GM18907 (cell line): Measurements from ENCODE around the gene AFAP1L2.

Source experiments
- ATAC-seq: cut with Tn5 transposase; IDR thresholded peaks from one replicate; pipeline ENCODE4 v1.9.1; 2021; ENCODE audit warnings: mild to moderate bottlenecking, moderate library complexity; ENCODE audit not compliant: unreplicated experiment

Gene AFAP1L2

DNA sequence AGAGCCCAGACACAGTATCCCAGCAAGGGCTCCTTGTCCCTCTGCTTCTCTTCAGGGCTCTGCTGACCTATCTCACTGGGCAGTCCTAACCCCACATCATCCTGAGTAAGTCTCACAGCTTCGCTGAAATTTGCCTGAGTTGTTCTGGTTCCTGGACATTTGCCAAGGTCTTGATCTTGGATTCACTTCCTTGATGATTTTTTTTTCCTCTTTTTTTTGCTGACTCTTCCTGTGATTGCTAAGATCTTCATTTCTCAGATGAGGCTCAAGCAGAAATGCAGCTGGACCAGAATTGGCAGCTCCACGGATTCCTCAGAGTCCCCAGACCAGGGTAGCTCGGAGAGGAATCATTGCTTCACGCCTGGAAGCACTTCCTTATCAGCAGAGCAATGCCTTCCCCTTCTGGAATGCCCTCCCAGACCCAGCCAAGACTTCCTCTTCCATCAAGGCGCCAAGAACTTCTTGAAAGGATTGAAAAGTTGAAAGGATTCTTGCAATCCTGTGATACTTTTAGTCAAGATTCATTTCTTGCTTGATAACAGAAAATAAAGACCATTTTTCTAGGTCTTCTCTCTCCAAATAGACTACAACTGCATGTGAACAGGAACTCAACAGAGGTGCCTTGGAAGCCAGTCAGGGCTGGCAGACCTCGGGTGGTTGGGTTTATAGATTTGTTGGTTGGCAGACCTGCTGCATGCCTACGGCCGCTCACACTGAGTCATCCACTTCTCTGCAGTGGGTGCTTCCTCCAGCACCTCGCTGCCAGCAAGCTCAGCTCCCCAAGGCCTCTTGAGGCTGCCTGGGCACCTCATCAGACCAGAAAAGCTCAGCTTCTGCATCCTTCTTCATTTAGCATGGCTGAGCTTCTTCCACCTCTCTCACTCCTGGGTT lies 8.8 kb upstream of the AFAP1L2 start:
- no peak for ATAC-seq

DNA sequence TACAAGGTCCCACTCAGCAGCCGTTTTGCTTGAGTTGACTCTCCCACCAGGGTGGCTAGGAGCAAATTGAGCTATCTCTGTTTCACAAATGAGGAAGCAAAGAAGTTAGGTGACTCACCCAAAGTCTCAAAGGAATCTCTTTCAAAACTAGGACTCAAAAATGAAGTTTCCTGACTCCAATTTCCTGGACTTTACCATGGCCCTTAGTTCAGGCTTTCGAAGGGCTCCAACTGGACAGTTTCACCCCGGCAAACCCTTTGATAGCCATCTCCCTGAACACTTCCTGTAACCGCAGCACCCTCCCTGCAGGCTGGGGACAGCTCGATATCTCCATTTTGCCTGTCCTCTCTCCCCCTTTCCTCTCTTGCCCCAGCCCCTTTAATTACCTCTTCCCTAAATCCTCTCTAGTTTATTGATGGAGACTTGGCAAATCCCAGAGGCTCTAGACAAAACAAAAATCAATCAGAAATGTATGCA lies 4.7 kb upstream of the AFAP1L2 start:
- ATAC-seq: no peak

DNA sequence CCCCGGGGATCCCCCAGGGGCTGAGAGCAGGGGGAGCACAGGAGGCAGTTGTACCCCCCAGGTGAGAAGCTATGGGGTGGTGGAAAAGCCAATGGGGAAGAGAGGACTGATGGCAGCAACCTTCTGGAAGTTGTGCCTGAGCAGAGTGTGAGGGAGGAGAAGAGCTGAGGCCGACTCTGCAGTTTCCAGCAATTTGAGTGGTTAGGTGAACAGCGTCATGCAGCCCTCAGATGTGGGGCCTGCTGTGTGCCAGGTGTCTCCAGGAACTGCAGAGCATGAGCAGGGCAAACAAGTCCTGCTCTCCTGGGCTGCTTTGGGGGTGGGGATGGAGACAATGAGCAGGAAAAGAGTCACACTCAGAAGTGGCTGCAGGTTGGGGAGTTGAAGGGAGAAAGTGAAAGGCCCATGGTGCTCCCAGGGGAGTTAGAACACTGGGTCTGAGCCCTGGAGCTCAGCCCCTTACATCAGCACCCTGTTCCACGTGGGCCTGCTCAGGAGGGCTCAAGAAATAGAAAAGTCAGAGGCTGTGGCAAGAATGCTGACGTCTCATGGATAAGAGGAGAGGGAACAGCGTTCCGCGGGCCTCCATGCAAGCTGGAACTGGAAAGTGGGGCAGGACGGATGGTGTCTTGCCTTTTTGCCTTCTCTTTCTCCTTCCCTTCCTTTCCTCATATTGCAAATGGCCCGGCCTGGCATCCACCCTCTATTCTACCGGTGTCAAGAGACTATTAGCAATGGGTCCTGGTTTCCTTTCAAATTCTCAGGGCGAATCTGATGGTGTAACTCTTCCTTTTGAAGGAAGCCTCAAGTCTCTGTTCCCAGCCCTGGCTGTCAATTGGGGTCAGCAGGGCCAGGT lies 4.0 kb upstream of the AFAP1L2 start:
- ATAC-seq: no peak

DNA sequence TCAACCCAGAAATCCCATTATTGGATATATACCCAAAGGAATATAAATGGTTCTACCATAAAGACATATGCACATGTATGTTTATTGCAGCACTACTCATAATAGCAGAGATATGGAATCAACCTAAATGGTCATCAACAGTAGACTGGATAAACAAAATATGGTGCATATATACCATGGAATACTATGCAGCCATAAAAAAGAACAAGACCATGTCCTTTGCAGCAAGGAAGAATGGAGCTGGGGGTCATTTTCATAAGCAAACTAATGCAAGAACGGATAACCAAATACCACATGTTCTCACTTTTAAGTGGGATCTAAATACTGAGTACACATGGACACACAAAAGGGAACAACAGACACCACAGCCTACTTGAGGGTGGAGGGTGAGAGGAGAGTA lies 2.2 kb upstream of the AFAP1L2 start:
- no peak for ATAC-seq

DNA sequence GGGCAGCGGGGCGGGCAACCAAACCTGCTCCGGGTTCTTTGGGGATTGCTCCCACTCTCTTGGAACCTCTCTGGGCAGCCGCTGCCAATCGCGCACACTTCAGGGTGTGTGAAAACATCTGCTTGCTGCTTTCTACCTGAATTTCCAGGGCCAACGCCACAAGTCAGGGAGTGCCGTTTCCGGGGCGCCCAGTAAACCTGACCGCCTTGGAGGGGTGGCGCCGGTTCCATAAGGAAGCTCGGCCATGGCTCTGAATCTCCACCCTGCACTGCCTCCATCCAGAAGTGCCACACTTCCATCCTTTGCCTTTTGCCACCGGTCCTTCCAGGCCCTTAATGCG lies 679 bp upstream of the AFAP1L2 start:
- ATAC-seq: no peak

DNA sequence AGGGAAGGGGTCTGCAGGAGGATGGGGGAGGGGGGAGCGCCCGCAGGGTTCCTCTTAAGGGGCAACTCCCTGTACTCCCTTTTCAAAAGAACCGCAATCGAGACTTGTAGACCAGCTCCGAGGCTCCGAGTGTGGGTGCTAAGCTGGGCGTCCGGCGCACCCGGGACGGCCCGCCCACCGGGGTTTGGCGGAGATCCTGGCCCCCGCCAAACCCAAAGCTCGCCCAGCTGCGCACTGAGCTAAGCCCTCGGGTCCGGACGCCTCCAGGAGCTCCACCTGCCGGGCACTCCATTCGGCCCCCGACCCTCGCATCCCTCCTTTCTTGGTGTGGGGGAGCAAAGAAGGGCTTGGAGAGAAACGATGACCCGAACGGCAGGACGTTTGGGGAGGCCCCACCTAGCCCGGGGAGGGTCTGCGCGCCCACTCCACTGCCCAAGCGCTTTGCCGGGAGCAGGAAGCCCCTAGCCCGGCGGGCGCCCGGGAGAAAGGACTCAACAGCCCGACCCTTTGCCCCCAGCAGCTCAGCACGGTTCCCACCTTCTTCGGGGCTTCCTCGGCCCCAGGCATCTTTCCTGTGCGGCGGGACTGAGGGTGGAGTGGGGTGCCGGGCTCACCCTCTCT lies 651 bp downstream of the AFAP1L2 start:
- no peak for ATAC-seq

DNA sequence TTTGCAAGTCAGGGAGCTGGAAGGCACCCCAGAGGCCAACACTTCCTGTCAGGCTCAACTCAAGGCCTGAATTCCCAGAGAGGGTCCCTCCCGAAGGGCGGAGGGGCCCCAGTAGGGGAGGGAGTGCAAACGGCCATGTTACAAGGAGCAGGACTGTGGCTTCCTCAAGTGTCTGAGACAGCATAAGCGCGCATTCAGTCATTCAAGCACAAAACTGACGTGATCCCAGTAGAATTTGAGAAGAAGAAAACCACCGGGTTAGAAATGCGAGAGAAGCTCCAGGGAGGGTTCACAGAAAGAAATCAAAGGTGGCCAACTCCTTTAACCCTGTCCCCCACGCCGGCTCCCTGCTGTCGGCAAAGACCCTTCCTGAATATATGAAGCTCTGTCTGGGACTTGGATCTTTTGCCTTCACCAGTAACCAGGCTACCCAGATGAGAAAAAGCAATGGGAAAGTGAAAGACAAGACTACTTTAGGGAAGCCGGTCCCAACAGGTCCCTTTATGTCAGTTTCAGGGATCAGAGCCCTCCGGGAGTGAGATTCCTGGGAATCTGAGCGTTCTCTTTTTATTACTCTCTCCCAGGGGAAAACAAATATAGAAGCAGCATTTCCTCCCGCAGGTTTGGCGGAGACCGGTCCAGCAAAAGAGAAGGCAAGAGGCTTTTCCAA lies 1.3 kb downstream of the AFAP1L2 start:
- no peak for ATAC-seq

DNA sequence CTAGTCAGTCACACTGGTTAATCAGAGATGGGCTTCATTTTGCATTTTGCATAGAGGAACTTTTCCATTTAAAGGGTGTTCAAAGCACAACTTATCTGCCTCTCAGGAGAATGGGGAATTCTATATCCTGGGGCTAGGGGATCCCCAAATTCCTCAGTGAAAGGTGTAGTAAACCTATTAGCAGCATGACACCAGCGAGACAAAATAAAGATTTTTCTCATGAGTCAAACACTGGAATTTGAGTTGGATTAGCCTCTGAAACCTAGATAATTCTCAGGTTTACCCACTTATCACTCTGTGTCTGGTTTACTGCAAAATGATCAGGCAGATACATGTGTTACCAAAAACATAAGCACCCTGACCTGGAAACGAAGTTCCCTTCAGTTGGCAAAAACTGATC lies 2.1 kb downstream of the AFAP1L2 start:
- ATAC-seq: no peak

DNA sequence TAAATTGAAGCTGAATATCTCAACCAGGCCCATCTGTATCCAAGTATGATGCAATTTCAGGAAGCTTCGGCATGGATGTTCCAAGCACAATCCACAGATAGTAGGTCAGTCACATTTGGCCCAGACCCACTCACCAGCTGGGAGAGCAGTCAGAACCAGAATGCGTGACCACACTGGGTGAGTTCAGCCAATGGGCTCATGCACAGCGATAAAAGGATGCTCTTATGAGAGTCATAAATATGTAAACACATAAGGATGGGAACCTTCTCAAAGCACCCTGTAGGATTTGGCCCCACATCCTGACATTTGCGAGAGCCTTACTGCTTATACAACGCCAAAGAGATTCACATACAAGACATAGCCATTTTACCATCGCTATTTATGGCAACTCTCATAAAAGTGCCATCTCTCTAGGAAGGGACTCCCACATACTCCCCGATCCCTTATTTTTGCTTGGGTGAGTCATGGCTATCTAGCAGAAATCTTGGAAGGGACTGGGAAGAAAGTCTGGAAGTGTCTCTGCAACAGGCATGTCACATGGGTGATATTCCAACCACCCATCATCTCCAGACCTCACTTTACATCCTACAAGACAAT lies 3.0 kb downstream of the AFAP1L2 start:
- no peak for ATAC-seq

DNA sequence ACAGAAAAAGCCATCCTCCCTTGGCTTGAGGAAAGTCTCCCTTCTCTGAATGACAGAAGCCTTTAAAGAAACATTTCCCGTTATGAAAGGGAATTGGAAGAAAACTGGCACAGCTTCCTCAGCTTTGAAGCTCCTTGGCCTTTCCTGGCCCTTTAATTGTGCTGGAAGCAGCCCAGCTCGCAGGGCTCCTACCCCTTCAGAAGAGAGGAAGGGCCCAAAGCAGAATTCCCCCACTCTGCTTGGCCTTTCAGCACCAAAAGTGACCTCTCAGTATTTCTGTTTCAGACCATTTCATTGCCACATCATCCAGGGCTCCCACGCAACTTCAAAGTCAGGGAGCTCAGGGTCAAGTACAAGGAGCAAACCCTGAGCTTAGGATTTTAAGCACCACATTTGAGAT lies 4.2 kb downstream of the AFAP1L2 start:
- ATAC-seq: no peak

DNA sequence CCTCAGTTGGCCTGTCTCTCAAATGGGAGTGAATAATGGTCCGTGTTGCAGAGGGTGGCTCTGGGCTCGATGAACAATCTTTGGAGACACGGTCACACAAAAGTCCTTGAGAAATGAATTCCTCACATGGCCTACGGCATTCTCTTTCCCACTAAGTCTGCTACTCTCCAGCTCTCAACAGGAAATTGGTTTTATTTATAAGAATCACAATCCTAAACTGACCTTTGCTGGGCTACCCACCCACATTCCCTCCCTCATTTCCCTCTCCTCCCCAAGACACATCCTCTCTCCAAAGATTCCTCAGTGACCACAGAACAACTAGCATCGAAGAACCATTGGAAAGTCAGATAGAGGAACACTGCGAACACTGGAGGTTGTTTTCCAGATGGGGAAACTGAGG lies 4.7 kb downstream of the AFAP1L2 start:
- no peak for ATAC-seq

DNA sequence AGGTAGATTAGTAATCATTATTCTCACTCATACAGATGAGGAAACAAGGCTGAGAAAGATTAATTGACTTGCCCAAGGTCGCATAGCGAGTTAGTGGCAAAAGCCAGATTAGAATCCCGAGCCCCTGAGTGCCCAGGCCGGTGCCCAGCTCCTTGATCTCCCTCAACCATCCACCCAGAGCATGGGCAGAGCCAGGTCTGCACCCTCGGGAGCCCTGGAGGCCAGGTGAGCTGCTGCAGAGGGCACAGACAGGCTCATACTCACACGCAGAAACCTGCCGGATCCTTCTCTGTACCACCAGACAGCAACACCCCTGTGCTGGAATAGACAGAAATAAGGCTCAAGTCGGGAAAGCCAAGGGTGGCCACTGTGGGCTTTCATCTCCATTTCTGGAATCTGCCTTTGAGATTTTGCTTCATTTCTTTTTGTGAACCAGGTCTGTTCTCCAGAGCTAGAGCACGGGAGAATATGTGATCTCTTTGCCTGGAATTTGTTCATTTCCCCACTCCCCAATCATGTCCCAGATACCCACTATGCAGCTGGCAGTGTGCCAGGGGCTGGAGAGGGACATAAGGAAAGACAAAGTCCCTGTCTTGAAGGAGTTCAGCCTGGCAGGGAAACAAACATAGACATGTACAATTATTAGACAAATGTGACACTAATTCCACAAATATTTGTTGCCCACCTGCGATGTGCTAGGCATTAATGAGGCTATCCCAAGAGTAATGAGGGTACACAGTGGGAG lies 5.5 kb downstream of the AFAP1L2 start:
- ATAC-seq: no peak

DNA sequence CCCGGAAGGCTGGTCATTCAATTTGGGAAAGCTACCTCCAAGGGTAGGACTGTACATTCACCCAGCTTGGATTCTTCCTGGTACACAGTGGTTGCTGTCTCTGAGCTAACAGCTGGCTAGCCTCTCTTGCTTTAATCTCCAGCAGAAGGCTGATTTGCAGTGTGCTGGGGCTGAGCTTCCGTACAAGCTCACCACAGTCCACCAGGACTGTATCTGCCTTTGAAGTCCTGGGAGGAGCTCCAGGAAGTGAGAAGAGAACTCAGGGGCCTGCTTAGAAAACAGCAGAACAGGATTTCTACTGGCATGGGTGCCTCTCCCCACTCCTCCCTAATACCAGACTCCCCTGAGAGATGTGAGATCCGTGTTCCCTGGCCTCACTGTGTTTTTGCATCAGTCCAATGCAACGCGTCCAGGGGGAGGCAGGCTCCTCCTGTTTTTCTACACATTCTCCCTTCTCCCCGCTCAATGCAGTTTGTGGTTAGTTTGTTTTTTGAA lies 6.6 kb downstream of the AFAP1L2 start:
- no peak for ATAC-seq

DNA sequence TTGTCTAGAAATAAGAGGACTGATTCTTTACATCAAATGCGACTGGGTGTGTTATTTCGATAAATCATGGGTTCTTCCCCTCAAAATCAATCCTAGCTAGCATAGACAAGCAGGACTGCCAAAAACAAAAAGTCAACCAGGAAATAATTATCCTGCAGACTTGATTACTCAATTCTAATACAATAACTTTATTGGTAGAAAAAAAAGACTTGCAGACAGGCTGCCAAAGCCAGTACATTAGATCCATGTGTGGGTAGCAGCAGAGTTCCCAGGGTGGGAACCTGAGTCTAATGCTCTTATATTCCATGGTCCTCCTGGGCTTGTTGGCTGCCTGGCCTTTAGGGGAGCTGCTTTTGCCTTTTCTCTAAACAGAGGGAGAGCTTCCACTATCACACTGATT lies 7.8 kb downstream of the AFAP1L2 start:
- ATAC-seq: no peak

DNA sequence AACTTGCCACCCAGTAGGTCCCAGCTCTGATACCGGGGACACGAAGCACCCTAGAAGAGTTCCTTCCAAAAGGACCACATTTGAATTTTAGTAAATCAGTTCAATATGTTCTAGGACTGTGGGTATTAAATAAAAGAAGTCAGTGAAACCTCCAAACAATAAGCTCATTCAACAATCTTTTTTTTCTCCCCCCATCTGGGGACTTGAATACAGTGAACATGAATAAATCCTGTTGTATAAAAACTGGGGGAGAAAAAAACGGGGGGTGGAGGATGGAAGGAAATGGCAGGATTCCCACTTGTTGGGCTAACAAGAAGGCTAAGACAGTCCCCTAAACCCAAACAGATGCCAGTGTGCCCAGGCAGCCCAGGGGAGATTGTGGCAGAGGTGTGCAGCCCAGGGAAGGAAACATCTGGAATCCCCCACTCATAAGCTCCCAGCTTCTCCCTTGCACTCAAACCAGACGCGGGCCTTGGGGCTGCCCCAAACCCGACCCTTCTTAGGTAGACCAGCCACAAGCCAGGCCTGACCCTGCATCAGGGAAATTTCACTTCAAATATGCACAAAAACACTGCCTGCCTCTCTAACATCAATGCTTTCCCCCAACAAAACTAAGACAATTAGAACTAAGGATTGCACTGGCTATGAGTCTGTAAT lies 8.8 kb downstream of the AFAP1L2 start:
- no peak for ATAC-seq

DNA sequence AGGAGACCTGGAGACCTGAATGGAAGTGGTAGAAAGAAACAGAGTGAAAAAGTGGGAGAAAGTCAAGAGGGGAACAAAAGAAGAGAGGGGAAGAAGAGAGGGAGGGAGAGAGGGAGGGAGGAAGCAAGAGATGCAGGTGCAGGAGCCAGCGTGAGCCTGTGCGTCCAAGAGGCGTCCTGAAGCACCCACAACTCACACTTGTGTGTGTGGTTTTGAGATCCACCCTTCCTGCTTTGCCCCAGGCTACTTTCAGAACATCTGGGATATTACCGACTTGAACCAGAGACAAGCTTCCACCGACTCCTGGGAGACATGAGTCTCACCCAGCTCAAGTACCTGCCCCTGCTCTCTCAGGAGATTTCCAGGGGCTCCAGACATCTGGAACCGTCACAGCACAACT lies 9.8 kb downstream of the AFAP1L2 start:
- no peak for ATAC-seq

DNA sequence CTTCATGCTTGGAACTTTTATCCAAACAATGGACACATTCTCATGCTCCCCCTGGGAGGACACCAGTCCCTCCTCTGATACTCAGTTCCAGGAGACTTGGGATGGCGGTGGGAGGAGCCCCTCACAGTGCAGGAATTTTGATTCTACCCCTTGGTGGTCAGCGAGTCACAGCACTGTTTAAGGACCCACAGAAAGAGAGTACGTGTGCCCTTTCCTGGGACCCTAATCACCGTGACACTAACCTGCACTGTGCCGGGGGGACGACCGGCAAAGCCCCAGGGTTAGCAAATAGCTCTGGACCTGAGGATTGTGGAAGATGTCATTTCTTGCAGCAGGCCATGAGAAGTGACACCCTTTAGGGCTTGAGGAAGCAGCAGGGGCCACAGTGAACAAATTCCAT lies 10.4 kb downstream of the AFAP1L2 start:
- no peak for ATAC-seq

DNA sequence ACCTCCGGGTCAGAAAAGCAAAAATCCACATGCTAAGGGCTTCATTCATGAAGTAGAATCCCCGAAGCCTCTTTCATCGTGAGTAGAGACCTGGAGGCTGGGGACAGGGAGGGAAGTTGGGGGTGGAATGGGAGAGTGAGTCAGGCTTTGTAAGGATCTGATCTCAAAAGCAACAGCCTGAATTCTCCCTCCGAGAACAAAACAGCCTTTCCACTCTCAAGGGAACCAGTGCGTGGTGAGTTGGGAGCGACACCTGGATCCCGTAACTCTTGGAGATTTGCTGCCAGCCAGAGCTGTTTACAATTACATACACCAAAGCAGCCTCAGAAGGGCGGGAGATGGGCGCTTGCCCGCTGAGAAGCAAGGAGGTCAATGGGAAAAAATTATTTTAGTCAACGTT lies 10.8 kb downstream of the AFAP1L2 start:
- no peak for ATAC-seq

DNA sequence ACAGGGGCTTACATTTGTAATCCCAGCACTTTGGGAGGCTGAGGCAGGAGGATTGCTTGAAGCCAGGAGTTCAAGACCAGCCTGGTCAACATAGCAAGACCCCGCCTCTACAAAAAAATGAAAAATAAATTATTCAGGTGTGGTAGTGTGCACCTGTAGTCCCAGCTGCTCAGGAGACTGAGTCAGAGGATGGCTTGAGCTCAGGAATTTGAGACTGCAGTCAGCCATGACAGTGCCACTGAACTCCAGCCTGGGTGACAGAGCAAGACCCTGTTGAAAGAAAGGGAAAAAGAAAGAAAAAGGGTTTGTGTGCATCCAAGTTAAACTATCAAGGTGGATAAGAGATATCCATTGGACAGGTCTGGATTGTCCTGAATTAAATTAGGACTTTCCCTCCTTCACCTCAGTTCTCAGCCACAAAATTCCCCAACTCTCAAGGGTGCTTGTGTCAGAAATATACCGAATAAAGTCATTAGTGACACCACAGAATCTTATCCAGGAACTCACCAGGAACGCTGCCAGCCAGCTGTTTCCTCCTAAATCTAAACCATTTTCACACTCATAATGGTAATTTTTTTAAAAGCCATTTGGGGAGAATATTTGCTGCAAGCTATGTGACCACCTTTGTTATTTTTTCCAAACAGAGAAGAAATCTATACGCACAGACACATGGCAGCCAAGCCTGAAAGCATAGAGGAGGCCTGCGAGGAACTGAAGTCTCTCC lies 12.0 kb downstream of the AFAP1L2 start:
- no peak for ATAC-seq
